Astrocyte (in vitro differentiated cells and primary cell): ENCODE data around the gene GRIN2A. TPM values are rescaled to one million over a fixed set of nuclear protein-coding genes. Genes with fewer than 3 reads are reported as not detected.
A peak's percentile ranks its signal among the peaks of the same experiment; 100 is the strongest.

ENCODE experiments used
- DNase-seq: peaks from one replicate; pipeline ENCODE4 v3.0.0-alpha.2; 2010; ENCODE audit warnings: low read depth
- FAIRE-seq: peaks from 2 replicates; lab custom pipeline; 2011; peaks lifted over from hg19 to GRCh38; lab: Jason Lieb, UNC
- H2AFZ ChIP-seq: 2 replicates; pipeline ENCODE4 v1.6.0; 2012; ENCODE audit warnings: low read depth, low read length, inconsistent platforms
- H3K27ac ChIP-seq: 2 replicates; pipeline ENCODE4 v1.5.1; 2011; ENCODE audit warnings: low read depth, low read length, inconsistent platforms
- H3K27me3 ChIP-seq: 2 replicates; pipeline ENCODE4 v1.6.0; 2011; ENCODE audit warnings: low read length, inconsistent platforms; ENCODE audit not compliant: insufficient read depth
- H3K36me3 ChIP-seq: 2 replicates; pipeline ENCODE4 v1.5.1; 2011; ENCODE audit warnings: low read length, inconsistent platforms; ENCODE audit not compliant: insufficient read depth
- H3K4me1 ChIP-seq: 2 replicates; pipeline ENCODE4 v1.5.1; 2011; ENCODE audit warnings: low read length, inconsistent platforms; ENCODE audit not compliant: insufficient read depth
- H3K4me2 ChIP-seq: 2 replicates; pipeline ENCODE4 v1.6.0; 2012; ENCODE audit warnings: low read length, inconsistent platforms
- H3K4me3 ChIP-seq: 2 replicates; pipeline ENCODE4 v1.5.1; 2011; ENCODE audit warnings: low read depth, mild to moderate bottlenecking, low read length, inconsistent platforms; ENCODE audit not compliant: insufficient read depth
- H3K79me2 ChIP-seq: 2 replicates; pipeline ENCODE4 v1.6.0; 2012; ENCODE audit warnings: mild to moderate bottlenecking, low read length, inconsistent platforms; ENCODE audit not compliant: insufficient read depth
- H3K9ac ChIP-seq: 2 replicates; pipeline ENCODE4 v1.6.0; 2012; ENCODE audit warnings: mild to moderate bottlenecking, low read length, inconsistent platforms
- H3K9me3 ChIP-seq: 2 replicates; pipeline ENCODE4 v1.5.1; 2012; ENCODE audit warnings: low read depth, mild to moderate bottlenecking, low read length, inconsistent platforms; ENCODE audit not compliant: insufficient read depth
- H4K20me1 ChIP-seq: 2 replicates; pipeline ENCODE4 v1.6.0; 2012; ENCODE audit warnings: low read length, inconsistent platforms; ENCODE audit not compliant: insufficient read depth
- H3K27ac Mint-ChIP-seq: one replicate; pipeline ENCODE4 v1.8.0; 2021; ENCODE audit warnings: mild to moderate bottlenecking, mixed read lengths; ENCODE audit not compliant: unreplicated experiment
- H3K27me3 Mint-ChIP-seq: one replicate; pipeline ENCODE4 v1.8.0; 2021; ENCODE audit warnings: low read depth, mixed read lengths; ENCODE audit not compliant: unreplicated experiment
- H3K36me3 Mint-ChIP-seq: one replicate; pipeline ENCODE4 v1.8.0; 2021; ENCODE audit warnings: low read depth, mixed read lengths; ENCODE audit not compliant: unreplicated experiment
- H3K4me1 Mint-ChIP-seq: one replicate; pipeline ENCODE4 v1.8.0; 2021; ENCODE audit warnings: low read depth, mixed read lengths; ENCODE audit not compliant: unreplicated experiment
- H3K4me3 Mint-ChIP-seq: one replicate; pipeline ENCODE4 v1.8.0; 2021; ENCODE audit warnings: mild to moderate bottlenecking, moderate library complexity, mixed read lengths; ENCODE audit not compliant: unreplicated experiment
- H3K9me3 Mint-ChIP-seq: one replicate; pipeline ENCODE4 v1.8.0; 2021; ENCODE audit warnings: mild to moderate bottlenecking, mixed read lengths; ENCODE audit not compliant: unreplicated experiment
- CTCF ChIP-seq: IDR thresholded peaks from 2 replicates; pipeline ENCODE4 v1.5.1; 2011; ENCODE audit warnings: low read depth, mild to moderate bottlenecking, inconsistent platforms, low read length, moderate library complexity; ENCODE audit not compliant: insufficient read depth
- EZH2 ChIP-seq: IDR thresholded peaks from 2 replicates; pipeline ENCODE4 v1.6.1; 2012; ENCODE audit warnings: mild to moderate bottlenecking, low read length, inconsistent platforms; ENCODE audit not compliant: insufficient read depth
- total RNA-seq: library from RNA; stranded (reverse); gene quantifications from 2 replicates; pipeline ENCODE4 v1.2.1, GENCODE V29; 2021

Gene GRIN2A
- total RNA-seq, 1 donor from 2014 or later: 0.68 TPM

- no peaks in the 10 kb centered on the region for H3K36me3 ChIP-seq
- Mint-ChIP-seq H3K4me1 (no peaks in the 10 kb centered on the region), H3K36me3 (peaks cover 1% of the 10 kb centered on the region), H3K27me3 (peaks cover 53% of the 10 kb centered on the region), H3K27ac (no peak overlapping the region), H3K4me3 (no peak overlapping the region), H3K9me3 (peaks cover 10% of the 10 kb centered on the region)
- H3K27me3 ChIP-seq: peaks cover 18% of the 10 kb centered on the region
- peak overlapping the region; percentile 84 for H3K4me2 ChIP-seq
- no peak for FAIRE-seq
- no peak overlapping the region for H3K27ac ChIP-seq
- no peak overlapping the region for H3K9ac ChIP-seq
- H3K4me1 ChIP-seq: peaks cover 9% of the 10 kb centered on the region
- no peak overlapping the region for H3K4me3 ChIP-seq
- no peaks in the 10 kb centered on the region for H3K9me3 ChIP-seq
- no peak for TF ChIP-seq CTCF
- no peak for TF ChIP-seq EZH2
- no peaks in the 10 kb centered on the region for H4K20me1 ChIP-seq
- no peak overlapping the region for H2AFZ ChIP-seq
- no peaks in the 10 kb centered on the region for H3K79me2 ChIP-seq
- no peak for DNase-seq
Measured at GRCh38 chr16:10180042-10180770, 2.0 kb downstream of the GRIN2A start.

- Histone ChIP-seq H3K27me3 (peaks cover 10% of the 10 kb centered on the region), H3K4me3 (no peak overlapping the region), H3K4me1 (peaks cover 9% of the 10 kb centered on the region), H3K9ac (no peak overlapping the region), H3K27ac (no peak overlapping the region), H3K9me3 (no peaks in the 10 kb centered on the region), H3K79me2 (no peaks in the 10 kb centered on the region), H2AFZ (no peak overlapping the region), H4K20me1 (no peaks in the 10 kb centered on the region), H3K4me2 (no peak overlapping the region), H3K36me3 (no peaks in the 10 kb centered on the region)
- no peak overlapping the region for H3K27ac Mint-ChIP-seq
- FAIRE-seq: no peak
- no peak overlapping the region for H3K4me3 Mint-ChIP-seq
- no peak for DNase-seq
- H3K27me3 Mint-ChIP-seq: peaks cover 45% of the 10 kb centered on the region
- no peak for TF ChIP-seq CTCF
- no peak for TF ChIP-seq EZH2
- H3K4me1 Mint-ChIP-seq: no peaks in the 10 kb centered on the region
- peaks cover 10% of the 10 kb centered on the region for H3K9me3 Mint-ChIP-seq
- H3K36me3 Mint-ChIP-seq: peaks cover 1% of the 10 kb centered on the region
Measured at GRCh38 chr16:10178526-10178925, 3.7 kb downstream of the GRIN2A start.

GRCh38 chr16:10178080-10178479, 4.1 kb downstream of the GRIN2A start:
- Mint-ChIP-seq H3K27me3 (peaks cover 42% of the 10 kb centered on the region), H3K4me1 (peaks cover 1% of the 10 kb centered on the region), H3K27ac (no peak overlapping the region), H3K36me3 (peaks cover 1% of the 10 kb centered on the region), H3K9me3 (peaks cover 11% of the 10 kb centered on the region), H3K4me3 (no peak overlapping the region)
- Histone ChIP-seq H3K4me1 (peaks cover 9% of the 10 kb centered on the region), H3K36me3 (no peaks in the 10 kb centered on the region), H3K27ac (no peak overlapping the region), H3K9ac (no peak overlapping the region), H3K4me2 (no peak overlapping the region), H3K9me3 (no peaks in the 10 kb centered on the region), H4K20me1 (no peaks in the 10 kb centered on the region), H3K27me3 (peaks cover 9% of the 10 kb centered on the region), H3K79me2 (no peaks in the 10 kb centered on the region), H3K4me3 (no peak overlapping the region), H2AFZ (no peak overlapping the region)
- TF ChIP-seq EZH2: no peak
- DNase-seq (no peak), FAIRE-seq (no peak)
